ENCODE results near the gene AMPD3. TPM values are rescaled to one million over a fixed set of nuclear protein-coding genes. Genes with fewer than 3 reads are reported as not detected.

The AMPD3 gene
- total RNA-seq, 1 experiment from 2014 or later = 12.5 TPM

GRCh38 chr11:10477690-10478046, 22.6 kb downstream of the AMPD3 start:
- POLR2A ChIA-PET = no interaction called here
- Histone ChIP-seq H3K9me3 (ENCODE audit: control insufficient read depth, insufficient read depth, low read depth, low read length) (no peaks in the 10 kb centered on the region), H3K27ac (ENCODE audit: low read length) (no peak overlapping the region), H3K4me3 (ENCODE audit: low read depth in 2 of 2, low read length in 2 of 2) (no peak overlapping the region), H3K4me1 (ENCODE audit: control insufficient read depth, insufficient read depth, low read length) (no peaks in the 10 kb centered on the region), H3K36me3 (ENCODE audit: control insufficient read depth, insufficient read depth, low read length) (no peaks in the 10 kb centered on the region), H3K27me3 (ENCODE audit: control insufficient read depth, insufficient read depth, low read length) (no peaks in the 10 kb centered on the region)
- DNase-seq (ENCODE audit: low read depth, low spot score) = no peak
- ATAC-seq = no peak
- no peak for TF ChIP-seq TCF7L2 (IDR thresholded peaks at IDR 0.05; ENCODE audit: low read depth, low read length)
- intact Hi-C loops (cut with micrococcal nuclease; ENCODE audit: unreplicated experiment) (no loop called here), in situ Hi-C loops (cut with HindIII; ENCODE audit: low pct_unique_long_range_greater_than_20kb, low sequenced_read_pairs) (no loop called here)
- no TSS peak for BruUV-seq (replicated peaks)
- CTCF ChIA-PET = no interaction called here

GRCh38 chr11:10478066-10478465, 23.0 kb downstream of the AMPD3 start:
- ChIA-PET CTCF (no interaction called here), POLR2A (no interaction called here)
- in situ Hi-C loops (cut with HindIII; ENCODE audit: low pct_unique_long_range_greater_than_20kb, low sequenced_read_pairs) (no loop called here), intact Hi-C loops (cut with micrococcal nuclease; ENCODE audit: unreplicated experiment) (no loop called here)
- BruUV-seq (replicated peaks) = no TSS peak
- no peak overlapping the region for H3K4me3 ChIP-seq (ENCODE audit: low read depth in 2 of 2, low read length in 2 of 2)
- TF ChIP-seq POLR2AphosphoS5 (IDR thresholded peaks at IDR 0.05; ENCODE audit: low read depth, low read length) (no peak), REST (IDR thresholded peaks at IDR 0.05; ENCODE audit: insufficient read depth in 1 of 2, low read depth in 2 of 2, low read length in 1 of 2) (no peak), SIN3A (IDR thresholded peaks at IDR 0.05; ENCODE audit: borderline replicate concordance, insufficient read depth, low read depth, low read length) (no peak), CTCF (IDR thresholded peaks at IDR 0.05) (no peak), TCF7L2 (IDR thresholded peaks at IDR 0.05; ENCODE audit: low read depth, low read length) (no peak)
- H3K9me3 ChIP-seq (ENCODE audit: control insufficient read depth, insufficient read depth, low read depth, low read length) = no peaks in the 10 kb centered on the region
- DNase-seq (ENCODE audit: low read depth, low spot score) (no peak), ATAC-seq (no peak)
- no peak overlapping the region for H3K27ac ChIP-seq (ENCODE audit: low read length)
- H3K36me3 ChIP-seq (ENCODE audit: control insufficient read depth, insufficient read depth, low read length) = no peaks in the 10 kb centered on the region
- H3K27me3 ChIP-seq (ENCODE audit: control insufficient read depth, insufficient read depth, low read length) = no peaks in the 10 kb centered on the region
- no peaks in the 10 kb centered on the region for H3K4me1 ChIP-seq (ENCODE audit: control insufficient read depth, insufficient read depth, low read length)

- no TSS peak for BruUV-seq (replicated peaks)
- POLR2A ChIA-PET = no interaction called here
- Histone ChIP-seq H3K27me3 (ENCODE audit: control insufficient read depth, insufficient read depth, low read length) (no peaks in the 10 kb centered on the region), H3K4me3 (ENCODE audit: low read depth in 2 of 2, low read length in 2 of 2) (no peak overlapping the region), H3K27ac (ENCODE audit: low read length) (no peak overlapping the region), H3K9me3 (ENCODE audit: control insufficient read depth, insufficient read depth, low read depth, low read length) (no peaks in the 10 kb centered on the region), H3K36me3 (ENCODE audit: control insufficient read depth, insufficient read depth, low read length) (no peaks in the 10 kb centered on the region), H3K4me1 (ENCODE audit: control insufficient read depth, insufficient read depth, low read length) (no peaks in the 10 kb centered on the region)
- CTCF ChIA-PET = no interaction called here
- intact Hi-C loops (cut with micrococcal nuclease; ENCODE audit: unreplicated experiment) = no loop called here
- ATAC-seq (no peak), DNase-seq (ENCODE audit: low read depth, low spot score) (no peak)
- TF ChIP-seq CTCF (IDR thresholded peaks at IDR 0.05) = no peak
- no peak for TF ChIP-seq POLR2AphosphoS5 (IDR thresholded peaks at IDR 0.05; ENCODE audit: low read depth, low read length)
- no peak for TF ChIP-seq TCF7L2 (IDR thresholded peaks at IDR 0.05; ENCODE audit: low read depth, low read length)
- no peak for TF ChIP-seq REST (IDR thresholded peaks at IDR 0.05; ENCODE audit: insufficient read depth in 1 of 2, low read depth in 2 of 2, low read length in 1 of 2)
- TF ChIP-seq SIN3A (IDR thresholded peaks at IDR 0.05; ENCODE audit: borderline replicate concordance, insufficient read depth, low read depth, low read length) = no peak
- in situ Hi-C loops (cut with HindIII; ENCODE audit: low pct_unique_long_range_greater_than_20kb, low sequenced_read_pairs) = no loop called here
These were observed 23.8 kb downstream of the AMPD3 start for GRCh38 chr11:10478574-10479550.

All from Panc1 (cell line).